Loucy (cell line): ENCODE results near the gene CPA5.

Experiments
- CTCF ChIP-seq: fragments of 200-600 bp; sonication (generic); conservative IDR thresholded peaks from 2 replicates; pipeline ENCODE4 v1.5.1; 2014; ENCODE audit warnings: mild to moderate bottlenecking, antibody characterized with exemption, low read length
- EZH2phosphoT487 ChIP-seq: fragments of 200-600 bp; IDR thresholded peaks from 2 replicates; pipeline ENCODE4 v1.6.1; 2018; ENCODE audit warnings: antibody characterized with exemption, mild to moderate bottlenecking, moderate library complexity, borderline replicate concordance

DNA sequence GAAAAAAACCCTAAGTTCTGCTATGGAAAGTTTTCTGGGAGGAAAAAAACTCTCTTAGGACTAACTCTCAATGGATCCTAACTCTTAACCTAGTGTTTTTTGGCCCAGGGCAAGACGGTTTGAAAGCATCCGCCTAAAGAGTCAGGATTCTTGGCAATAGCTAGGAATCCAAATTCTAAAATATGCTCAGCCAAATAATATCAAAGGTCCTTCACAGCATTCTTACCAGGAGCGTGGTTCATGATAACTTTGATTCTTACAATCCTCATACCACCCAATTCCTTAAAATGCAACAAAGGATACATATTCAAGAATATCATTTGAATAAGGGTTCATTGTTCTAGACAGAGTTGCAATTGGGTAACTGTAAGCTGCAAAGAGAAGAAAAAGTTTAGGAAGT, 57.0 kb downstream of the CPA5 start:
- TF ChIP-seq CTCF, result no peak
- no peak for TF ChIP-seq EZH2phosphoT487
